ENCODE results near the gene FUZ.
A peak's percentile ranks its signal among the peaks of the same experiment; 100 is the strongest.

Gene FUZ

GRCh38 chr19:49805822-49806619 is 7.1 kb downstream of the FUZ start:
- DNase-seq: no peak

GRCh38 chr19:49803529-49803856 is 9.6 kb downstream of the FUZ start:
- no peak for DNase-seq

- no peak for DNase-seq
Observed at GRCh38 chr19:49802836-49803528, 10.1 kb downstream of the FUZ start.

- peak; percentile 41 to 68 for DNase-seq
Observed at GRCh38 chr19:49801966-49802661, 11.0 kb downstream of the FUZ start.

GRCh38 chr19:49801401-49801888 is 11.6 kb downstream of the FUZ start:
- DNase-seq: no peak

GRCh38 chr19:49800771-49801170 is 12.3 kb downstream of the FUZ start:
- no peak for DNase-seq

GRCh38 chr19:49799798-49800376 is 13.2 kb downstream of the FUZ start:
- no peak for DNase-seq

GRCh38 chr19:49799271-49799797 is 13.8 kb downstream of the FUZ start:
- no peak for DNase-seq

- DNase-seq: no peak
Observed at GRCh38 chr19:49798574-49798973, 14.5 kb downstream of the FUZ start.

- no peak for DNase-seq
Observed at GRCh38 chr19:49795615-49796014, 17.5 kb downstream of the FUZ start.

GRCh38 chr19:49793561-49793840 is 19.6 kb downstream of the FUZ start:
- no peak for DNase-seq

- DNase-seq: no peak
Observed at GRCh38 chr19:49792829-49793560, 20.1 kb downstream of the FUZ start.

GRCh38 chr19:49791776-49792445 is 21.2 kb downstream of the FUZ start:
- DNase-seq: no peak

- no peak for DNase-seq
Observed at GRCh38 chr19:49790866-49791265, 22.2 kb downstream of the FUZ start.

GRCh38 chr19:49788857-49789256 is 24.2 kb downstream of the FUZ start:
- DNase-seq: no peak

- no peak for DNase-seq
Observed at GRCh38 chr19:49787746-49788145, 25.3 kb downstream of the FUZ start.

- DNase-seq: no peak
Observed at GRCh38 chr19:49786376-49786820, 26.7 kb downstream of the FUZ start.

GRCh38 chr19:49782515-49782914 is 30.6 kb downstream of the FUZ start:
- no peak for DNase-seq

GRCh38 chr19:49781394-49781793 is 31.7 kb downstream of the FUZ start:
- DNase-seq: no peak

GRCh38 chr19:49780861-49781260 is 32.2 kb downstream of the FUZ start:
- no peak for DNase-seq

- no peak for DNase-seq
Observed at GRCh38 chr19:49779731-49780555, 33.1 kb downstream of the FUZ start.
